Endothelial cell of umbilical vein (primary cell): ENCODE measurements around the gene RSPH10B2. TPM values are rescaled to one million over a fixed set of nuclear protein-coding genes. Genes with fewer than 3 reads are reported as not detected.
"Not testable (repeated sequence)": the region's sequence is repeated elsewhere in the genome, so short reads cannot be mapped to it uniquely, and the experiment has no call there.

Experiments used
- BruUV-seq: library from RNA; stranded (reverse); fragments of 400-500 nt; replicated peaks from 2 replicates; lab custom pipeline; 2021; lab: Mats Ljungman, UMichigan
- CTCF ChIA-PET: fragments of 300-600, 350-600 bp; sonication (Branson Sonifier 250); formaldehyde crosslinking; loops from one replicate; lab custom pipeline; 2021; ENCODE audit warnings: antibody characterized with exemption, inconsistent platforms; lab: Charles Lee
- POLR2A ChIA-PET: fragments of 300-600, 350-600 bp; sonication (Branson Sonifier 250); formaldehyde crosslinking; loops from one replicate; lab custom pipeline; 2021; ENCODE audit warnings: antibody characterized with exemption, inconsistent platforms; lab: Charles Lee
- DNase-seq: peaks from one replicate; pipeline ENCODE4 v3.0.0-alpha.2; 2011; ENCODE audit warnings: low read depth, low spot score
- FAIRE-seq: peaks from 2 replicates; lab custom pipeline; 2011; peaks lifted over from hg19 to GRCh38; lab: Jason Lieb, UNC
- H2AFZ ChIP-seq: 2 replicates; pipeline ENCODE4 v1.6.0; 2012; ENCODE audit warnings: low read depth, low read length, control low read depth, inconsistent platforms
- H3K27ac ChIP-seq: 2 replicates; pipeline ENCODE4 v1.5.1; 2011; ENCODE audit warnings: low read depth, mild to moderate bottlenecking, control low read depth, low read length, moderate library complexity; ENCODE audit not compliant: insufficient read depth
- H3K27me3 ChIP-seq, 2 experiments: 2 replicates each; pipeline versions ENCODE4 v1.6.0 to v1.6.1; 2011; ENCODE audit warnings: low read length in 2 of 2, mixed read lengths in 1 of 2; ENCODE audit not compliant: control insufficient read depth in 2 of 2, insufficient read depth in 2 of 2
- H3K36me3 ChIP-seq, 2 experiments: 2 replicates in 1 of 2; 3 replicates in 1 of 2; pipeline ENCODE4 v1.5.1; 2011; ENCODE audit warnings: low read length in 2 of 2, mild to moderate bottlenecking in 1 of 2, moderate library complexity in 1 of 2; ENCODE audit not compliant: control insufficient read depth in 2 of 2, insufficient read depth in 2 of 2; ENCODE audit errors: extremely low read depth in 1 of 2
- H3K4me1 ChIP-seq: 3 replicates; pipeline ENCODE4 v1.5.1; 2011; ENCODE audit warnings: mild to moderate bottlenecking, low read length; ENCODE audit not compliant: control insufficient read depth, insufficient read depth; ENCODE audit errors: extremely low read depth
- H3K4me2 ChIP-seq: 2 replicates; pipeline ENCODE4 v1.6.1; 2011; ENCODE audit warnings: low read length, control low read depth, mixed read lengths; ENCODE audit not compliant: insufficient read depth
- H3K4me3 ChIP-seq, 3 experiments: fragments of 200-600 bp in 1 of 3; sonication (generic), shearing (Covaris generic) in 1 of 3; replicated peaks in 1 of 3; 2 replicates each; pipeline ENCODE4 v1.5.1; 2011 to 2016; ENCODE audit warnings: control low read depth in 3 of 3, low read length in 3 of 3, mild to moderate bottlenecking in 2 of 3, inconsistent platforms in 1 of 3, low read depth in 1 of 3, moderate library complexity in 1 of 3; ENCODE audit not compliant: insufficient read depth in 1 of 3
- H3K79me2 ChIP-seq: 2 replicates; pipeline ENCODE4 v1.6.0; 2012; ENCODE audit warnings: low read length, inconsistent platforms; ENCODE audit not compliant: control insufficient read depth, insufficient read depth
- H3K9ac ChIP-seq: replicated peaks from 2 replicates; pipeline ENCODE3; 2011; ENCODE audit warnings: low read length, control low read depth; ENCODE audit not compliant: insufficient read depth; ENCODE audit errors: extremely low read depth
- H3K9me1 ChIP-seq: replicated peaks from 3 replicates; pipeline ENCODE4 v1.6.0; 2011; ENCODE audit warnings: mild to moderate bottlenecking, low read length; ENCODE audit not compliant: control insufficient read depth, insufficient read depth; ENCODE audit errors: extremely low read depth
- H3K9me3 ChIP-seq: replicated peaks from 2 replicates; pipeline ENCODE4 v1.5.1; 2012; ENCODE audit warnings: low read length, inconsistent platforms; ENCODE audit not compliant: control insufficient read depth, insufficient read depth
- H4K20me1 ChIP-seq: replicated peaks from 2 replicates; pipeline ENCODE3; 2011; ENCODE audit warnings: mild to moderate bottlenecking, low read length; ENCODE audit not compliant: control insufficient read depth, insufficient read depth; ENCODE audit errors: extremely low read depth
- EZH2 ChIP-seq: IDR thresholded peaks from 2 replicates; pipeline ENCODE4 v1.6.1; 2012; ENCODE audit warnings: borderline replicate concordance, low read depth, mild to moderate bottlenecking, moderate library complexity, low read length, inconsistent platforms; ENCODE audit not compliant: severe bottlenecking
- FOS ChIP-seq: IDR thresholded peaks from 2 replicates; pipeline ENCODE4 v1.6.1; 2011; ENCODE audit warnings: mild to moderate bottlenecking, low read length, moderate library complexity, borderline replicate concordance; ENCODE audit not compliant: insufficient read depth
- GATA2 ChIP-seq: IDR thresholded peaks from 2 replicates; pipeline ENCODE4 v1.7.0; 2011; ENCODE audit warnings: low read depth, mild to moderate bottlenecking, moderate library complexity, mixed read lengths, low read length; ENCODE audit not compliant: insufficient read length, insufficient read depth
- JUN ChIP-seq: IDR thresholded peaks from 2 replicates; pipeline ENCODE4 v1.6.1; 2011; ENCODE audit warnings: borderline replicate concordance, low read depth; ENCODE audit not compliant: insufficient read length, insufficient read depth
- MYC ChIP-seq: IDR thresholded peaks from one replicate; pipeline ENCODE4 v1.6.1; 2011; ENCODE audit warnings: mild to moderate bottlenecking, low read depth, low read length
- POLR2A ChIP-seq: IDR thresholded peaks from 2 replicates; pipeline ENCODE4 v1.6.1; 2012; ENCODE audit warnings: low read depth, mild to moderate bottlenecking, control low read depth, low read length
- POLR2AphosphoS5 ChIP-seq: IDR thresholded peaks from 2 replicates; pipeline ENCODE4 v1.6.1; 2012; ENCODE audit warnings: low read depth, mild to moderate bottlenecking, control low read depth, low read length, moderate library complexity; ENCODE audit not compliant: insufficient read depth
- dilution Hi-C: fragments of 300-500 bp; cut with MboI; formaldehyde crosslinking; loops from one replicate; pipeline ENCODE4 v1.15.0; 2019; ENCODE audit warnings: low sequenced_read_pairs; ENCODE audit not compliant: extremely low pct_ligation_motif_present
- intact Hi-C: fragments of 100-400 bp; cut with micrococcal nuclease; formaldehyde crosslinking; loops from one replicate; pipeline ENCODE4 v1.10.0; 2022
- polyA plus RNA-seq, 4 experiments: library from polyadenylated mRNA; depleted of rRNA in 3 of 4; stranded (reverse) in 3 of 4; unstranded in 1 of 4; fragments of >200 nt; gene quantifications; 2 replicates each; pipeline versions ENCODE4 v1.2.1 to v1.2.3, GENCODE V29; 2011 to 2012; ENCODE audit warnings: missing spikeins in 1 of 4
- total RNA-seq: library from RNA; stranded (reverse); gene quantifications from 2 replicates; pipeline ENCODE4 v1.2.3, GENCODE V29; 2021
- TF ChIP-seq, protein P1 (sequence below), 2 donors: IDR thresholded peaks; 1 replicate in 1 of 2; 2 replicates in 1 of 2; pipeline ENCODE4 v1.5.1; 2011; ENCODE audit warnings: low read length in 2 of 2, mild to moderate bottlenecking in 2 of 2, moderate library complexity in 2 of 2, control low read depth in 1 of 2, inconsistent platforms in 1 of 2, low read depth in 1 of 2; ENCODE audit not compliant: insufficient read depth in 1 of 2; ENCODE audit errors: extremely low read depth in 1 of 2

Gene RSPH10B2
- total and polyA plus RNA-seq, 2 donors (not counting 3 experiments of a cell fraction or from before 2014, with no cell fraction given), result not detected

DNA sequence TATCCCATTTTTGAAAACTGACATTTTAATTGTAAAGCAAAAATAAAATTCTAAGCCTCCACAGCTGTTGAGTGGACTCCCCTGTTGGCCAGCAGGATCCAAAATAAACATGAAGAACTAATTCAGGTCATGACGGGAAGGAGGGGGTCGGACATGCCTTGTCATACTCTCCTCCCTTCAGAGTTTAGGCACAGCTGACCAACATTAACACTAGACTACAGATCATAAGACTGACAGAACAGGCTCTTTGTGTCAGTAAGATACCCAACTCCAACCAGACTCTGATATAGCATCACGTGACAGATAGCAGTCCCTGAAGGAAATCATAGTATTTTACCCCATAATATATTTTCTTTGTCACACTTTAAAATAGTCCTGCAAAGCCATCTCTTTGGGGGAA lies 26.2 kb upstream of the RSPH10B2 start:
- Histone ChIP-seq H4K20me1 (no peaks in the 10 kb centered on the region), H3K36me3 (no peaks in the 10 kb centered on the region), H3K4me3 (no peak overlapping the region), H3K4me2 (no peak overlapping the region), H3K27me3 (no peaks in the 10 kb centered on the region), H3K79me2 (peaks cover 11% of the 10 kb centered on the region), H2AFZ (no peak overlapping the region), H3K4me1 (peaks cover 4% of the 10 kb centered on the region), H3K27ac (no peak overlapping the region), H3K9me1 (no peaks in the 10 kb centered on the region), H3K9me3 (no peaks in the 10 kb centered on the region), H3K9ac (no peak overlapping the region)
- dilution Hi-C loops, result no loop called here
- DNase-seq, result no peak
- FAIRE-seq, result no peak
- TF ChIP-seq POLR2A (no peak), JUN (no peak), MYC (no peak), FOS (no peak), POLR2AphosphoS5 (no peak), GATA2 (no peak), EZH2 (no peak)
- TF ChIP-seq, protein P1, sequence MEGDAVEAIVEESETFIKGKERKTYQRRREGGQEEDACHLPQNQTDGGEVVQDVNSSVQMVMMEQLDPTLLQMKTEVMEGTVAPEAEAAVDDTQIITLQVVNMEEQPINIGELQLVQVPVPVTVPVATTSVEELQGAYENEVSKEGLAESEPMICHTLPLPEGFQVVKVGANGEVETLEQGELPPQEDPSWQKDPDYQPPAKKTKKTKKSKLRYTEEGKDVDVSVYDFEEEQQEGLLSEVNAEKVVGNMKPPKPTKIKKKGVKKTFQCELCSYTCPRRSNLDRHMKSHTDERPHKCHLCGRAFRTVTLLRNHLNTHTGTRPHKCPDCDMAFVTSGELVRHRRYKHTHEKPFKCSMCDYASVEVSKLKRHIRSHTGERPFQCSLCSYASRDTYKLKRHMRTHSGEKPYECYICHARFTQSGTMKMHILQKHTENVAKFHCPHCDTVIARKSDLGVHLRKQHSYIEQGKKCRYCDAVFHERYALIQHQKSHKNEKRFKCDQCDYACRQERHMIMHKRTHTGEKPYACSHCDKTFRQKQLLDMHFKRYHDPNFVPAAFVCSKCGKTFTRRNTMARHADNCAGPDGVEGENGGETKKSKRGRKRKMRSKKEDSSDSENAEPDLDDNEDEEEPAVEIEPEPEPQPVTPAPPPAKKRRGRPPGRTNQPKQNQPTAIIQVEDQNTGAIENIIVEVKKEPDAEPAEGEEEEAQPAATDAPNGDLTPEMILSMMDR (IDR thresholded peaks at IDR 0.05; ENCODE audit: extremely low read depth in 1 of 2, insufficient read depth in 1 of 2, low read depth in 1 of 2, low read length in 2 of 2), result no peak
- BruUV-seq, result no TSS peak
- POLR2A ChIA-PET, result no interaction called here
- intact Hi-C loops, result no loop called here
- CTCF ChIA-PET, result no interaction called here

DNA sequence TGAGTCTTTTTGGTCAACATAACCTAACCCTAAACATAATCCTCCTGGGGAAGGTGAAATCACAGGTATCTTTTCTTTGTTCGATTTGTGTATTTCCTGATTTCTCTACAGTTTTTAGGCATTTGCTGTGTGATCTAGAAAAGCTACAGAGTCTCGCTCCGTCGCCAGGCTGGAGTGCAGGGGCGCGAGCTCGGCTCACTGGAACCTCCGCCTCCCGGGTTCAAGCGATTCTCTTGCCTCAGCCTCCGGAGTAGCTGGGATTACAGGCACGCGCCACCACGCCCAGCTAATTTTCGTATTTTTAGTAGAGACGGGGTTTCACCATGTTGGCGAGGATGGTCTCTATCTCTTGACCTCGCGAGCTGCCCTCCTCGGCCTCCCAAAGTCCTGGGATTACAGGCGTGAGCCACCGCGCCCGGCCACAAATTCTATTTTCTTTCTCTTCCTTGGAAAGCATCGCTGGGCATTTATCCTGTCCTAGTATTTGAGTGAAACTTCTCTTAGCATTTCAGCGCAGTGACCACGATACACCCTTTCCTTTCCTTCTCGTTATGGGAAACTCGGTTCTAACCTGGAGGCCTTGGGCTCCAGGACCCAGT lies 24.9 kb upstream of the RSPH10B2 start:
- H3K27ac ChIP-seq, H4K20me1 ChIP-seq, H3K4me1 ChIP-seq, H3K9me1 ChIP-seq, intact Hi-C loops, FAIRE-seq, DNase-seq, H3K9me3 ChIP-seq, POLR2A ChIA-PET, CTCF ChIA-PET, H3K36me3 ChIP-seq, H3K27me3 ChIP-seq, dilution Hi-C loops, H3K9ac ChIP-seq: not testable (repeated sequence)
- Histone ChIP-seq H3K79me2 (peaks cover 11% of the 10 kb centered on the region), H2AFZ (peak overlapping the region; percentile 93), H3K4me2 (peak overlapping the region; percentile 45), H3K4me3 (peak overlapping the region in 2 of 3 experiments; percentile 54 to 97)
- TSS peak; percentile 74 for BruUV-seq
